Testis (tissue), 3 donors: Measurements from ENCODE around the gene HLCS. TPM values are rescaled to one million over a fixed set of nuclear protein-coding genes. Genes with fewer than 3 reads are reported as not detected.

Experiments
- DNase-seq: peaks from one replicate; pipeline ENCODE4 v3.0.0-alpha.2; 2019
- H3K27ac ChIP-seq, 2 donors: fragments of 200-600 bp; sonication (generic); one replicate each; pipeline ENCODE4 v1.5.1; 2019
- H3K27me3 ChIP-seq: fragments of 200-600 bp; sonication (generic); one replicate; pipeline ENCODE4 v1.5.1; 2019
- H3K36me3 ChIP-seq: fragments of 200-600 bp; sonication (generic); one replicate; pipeline ENCODE4 v1.5.1; 2017; ENCODE audit warnings: low read depth; ENCODE audit errors: missing control alignments
- H3K4me1 ChIP-seq: fragments of 200-600 bp; sonication (generic); one replicate; pipeline ENCODE4 v1.5.1; 2019
- H3K4me3 ChIP-seq, 2 donors: fragments of 200-600 bp; sonication (generic); one replicate each; pipeline ENCODE4 v1.5.1; 2017 to 2019
- H3K9me3 ChIP-seq: fragments of 200-600 bp; sonication (generic); one replicate; pipeline ENCODE4 v1.5.1; 2017
- POLR2A ChIP-seq: fragments of 450-650 bp; IDR thresholded peaks from one replicate; pipeline ENCODE4 v1.6.1; 2017; ENCODE audit warnings: antibody characterized with exemption, mild to moderate bottlenecking, moderate library complexity
- WGBS, 2 donors: methylation state at CpG; one replicate each; pipeline ENCODE4 v1.1.5; 2018; 5-methylcytosine and 5-hydroxymethylcytosine counted together
- intact Hi-C: fragments of 100-400 bp; cut with DNase I; formaldehyde crosslinking; loops from one replicate; pipeline ENCODE4 v1.15.1; 2023; ENCODE audit warnings: low total_unique reads
- polyA plus RNA-seq: library from polyadenylated mRNA; stranded (reverse); fragments of 350-450 nt; fragmentation: Illumina TruSeq; extraction: RNeasy Lipid Tissue Mini Kit (QIAGEN cat#74804); gene quantifications from one replicate; pipeline ENCODE4 v1.2.3, GENCODE V29; 2014; ENCODE audit warnings: low read depth, low replicate concordance; ENCODE audit not compliant: insufficient read depth
- total RNA-seq, 2 donors: library from RNA; depleted of rRNA; stranded (reverse); fragments of >200 nt; gene quantifications; one replicate each; pipeline ENCODE4 v1.2.3, GENCODE V29; 2016
- TF ChIP-seq, protein P1 (sequence below), 3 experiments: fragments of 450-650 bp in 2 of 3; fragments of 200-600 bp in 1 of 3; sonication (generic) in 1 of 3; IDR thresholded peaks; one replicate each; pipeline ENCODE4 v1.5.1; 2016 to 2019; ENCODE audit warnings: antibody characterized with exemption in 3 of 3, mild to moderate bottlenecking in 2 of 3, moderate library complexity in 1 of 3

Gene HLCS
- total and polyA plus RNA-seq, 3 donors from 2014 or later = 19.5 to 38.1 (median 30.1) TPM

- Histone ChIP-seq H3K36me3 (no peaks in the 10 kb centered on the region), H3K4me1 (no peaks in the 10 kb centered on the region), H3K4me3 (no peak overlapping the region), H3K27ac (no peak overlapping the region), H3K9me3 (no peaks in the 10 kb centered on the region), H3K27me3 (no peaks in the 10 kb centered on the region)
- intact Hi-C loops = no loop called here
- TF ChIP-seq, protein P1, sequence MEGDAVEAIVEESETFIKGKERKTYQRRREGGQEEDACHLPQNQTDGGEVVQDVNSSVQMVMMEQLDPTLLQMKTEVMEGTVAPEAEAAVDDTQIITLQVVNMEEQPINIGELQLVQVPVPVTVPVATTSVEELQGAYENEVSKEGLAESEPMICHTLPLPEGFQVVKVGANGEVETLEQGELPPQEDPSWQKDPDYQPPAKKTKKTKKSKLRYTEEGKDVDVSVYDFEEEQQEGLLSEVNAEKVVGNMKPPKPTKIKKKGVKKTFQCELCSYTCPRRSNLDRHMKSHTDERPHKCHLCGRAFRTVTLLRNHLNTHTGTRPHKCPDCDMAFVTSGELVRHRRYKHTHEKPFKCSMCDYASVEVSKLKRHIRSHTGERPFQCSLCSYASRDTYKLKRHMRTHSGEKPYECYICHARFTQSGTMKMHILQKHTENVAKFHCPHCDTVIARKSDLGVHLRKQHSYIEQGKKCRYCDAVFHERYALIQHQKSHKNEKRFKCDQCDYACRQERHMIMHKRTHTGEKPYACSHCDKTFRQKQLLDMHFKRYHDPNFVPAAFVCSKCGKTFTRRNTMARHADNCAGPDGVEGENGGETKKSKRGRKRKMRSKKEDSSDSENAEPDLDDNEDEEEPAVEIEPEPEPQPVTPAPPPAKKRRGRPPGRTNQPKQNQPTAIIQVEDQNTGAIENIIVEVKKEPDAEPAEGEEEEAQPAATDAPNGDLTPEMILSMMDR (IDR thresholded peaks at IDR 0.05) = no peak
- no peak for TF ChIP-seq POLR2A
- DNase-seq = no peak
- WGBS, 2 donors = 87 to 88% methylated on average over 5 of the region's 5 CpGs
These were observed 100.0 kb downstream of the HLCS start for GRCh38 chr21:36866419-36866818.

- Histone ChIP-seq H3K9me3 (no peaks in the 10 kb centered on the region), H3K4me1 (no peaks in the 10 kb centered on the region), H3K27ac (no peak overlapping the region), H3K4me3 (no peak overlapping the region), H3K36me3 (no peaks in the 10 kb centered on the region), H3K27me3 (no peaks in the 10 kb centered on the region)
- intact Hi-C loops = no loop called here
- TF ChIP-seq POLR2A = no peak
- TF ChIP-seq, protein P1 (IDR thresholded peaks at IDR 0.05) = no peak
- 83 to 93% methylated on average over 10 of the region's 10 CpGs for WGBS, 2 donors
- DNase-seq = no peak
These were observed 101.5 kb downstream of the HLCS start for GRCh38 chr21:36864974-36865373.

- DNase-seq = no peak
- H3K36me3 ChIP-seq = no peaks in the 10 kb centered on the region
- H3K4me1 ChIP-seq = no peaks in the 10 kb centered on the region
- H3K27ac ChIP-seq = no peak overlapping the region
- no peaks in the 10 kb centered on the region for H3K9me3 ChIP-seq
- TF ChIP-seq POLR2A = no peak
- TF ChIP-seq, protein P1 (IDR thresholded peaks at IDR 0.05) = no peak
- H3K27me3 ChIP-seq = no peaks in the 10 kb centered on the region
- intact Hi-C loops = no loop called here
- H3K4me3 ChIP-seq = no peak overlapping the region
- WGBS, 2 donors = 83 to 88% methylated on average over 4 of the region's 4 CpGs
These were observed 103.2 kb downstream of the HLCS start for GRCh38 chr21:36863260-36863659.

- H3K27ac ChIP-seq = no peak overlapping the region
- H3K36me3 ChIP-seq = no peaks in the 10 kb centered on the region
- no peak for DNase-seq
- 94 to 95% methylated on average over 4 of the region's 4 CpGs for WGBS, 2 donors
- H3K4me3 ChIP-seq = no peak overlapping the region
- H3K27me3 ChIP-seq = no peaks in the 10 kb centered on the region
- intact Hi-C loops = no loop called here
- TF ChIP-seq, protein P1 (IDR thresholded peaks at IDR 0.05) = no peak
- no peak for TF ChIP-seq POLR2A
- no peaks in the 10 kb centered on the region for H3K9me3 ChIP-seq
- no peaks in the 10 kb centered on the region for H3K4me1 ChIP-seq
These were observed 104.7 kb downstream of the HLCS start for GRCh38 chr21:36861595-36862323.
